Suppressor macrophage treated with lipopolysaccharide for 1 hour (primary cell): ENCODE measurements around the gene RNF225.

ENCODE experiments used
- DNase-seq, 3 donors: peaks; one replicate each; pipeline ENCODE4 v3.0.0-alpha.2; 2020 to 2022

RNF225 gene

GRCh38 chr19:58387338-58388174 is 7.9 kb upstream of the RNF225 start:
- peak in 1 of 3 donors; percentile 15 for DNase-seq

DNA sequence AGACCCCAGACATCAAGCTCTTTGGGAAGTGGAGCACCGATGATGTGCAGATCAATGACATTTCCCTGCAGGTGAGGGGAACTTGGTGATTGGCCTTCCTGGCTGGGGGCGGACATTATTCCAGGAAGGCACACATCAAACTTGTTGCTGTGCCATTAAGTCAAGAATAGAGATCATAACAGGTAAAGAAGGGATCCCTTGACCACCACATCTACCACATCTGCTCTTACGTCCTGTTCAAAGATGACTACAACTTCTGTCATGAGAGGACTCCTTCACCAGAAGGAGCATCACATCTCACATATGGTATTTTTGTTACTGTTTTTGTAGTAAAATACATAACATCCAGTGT is 7.3 kb upstream of the RNF225 start:
- no peak for DNase-seq

DNA sequence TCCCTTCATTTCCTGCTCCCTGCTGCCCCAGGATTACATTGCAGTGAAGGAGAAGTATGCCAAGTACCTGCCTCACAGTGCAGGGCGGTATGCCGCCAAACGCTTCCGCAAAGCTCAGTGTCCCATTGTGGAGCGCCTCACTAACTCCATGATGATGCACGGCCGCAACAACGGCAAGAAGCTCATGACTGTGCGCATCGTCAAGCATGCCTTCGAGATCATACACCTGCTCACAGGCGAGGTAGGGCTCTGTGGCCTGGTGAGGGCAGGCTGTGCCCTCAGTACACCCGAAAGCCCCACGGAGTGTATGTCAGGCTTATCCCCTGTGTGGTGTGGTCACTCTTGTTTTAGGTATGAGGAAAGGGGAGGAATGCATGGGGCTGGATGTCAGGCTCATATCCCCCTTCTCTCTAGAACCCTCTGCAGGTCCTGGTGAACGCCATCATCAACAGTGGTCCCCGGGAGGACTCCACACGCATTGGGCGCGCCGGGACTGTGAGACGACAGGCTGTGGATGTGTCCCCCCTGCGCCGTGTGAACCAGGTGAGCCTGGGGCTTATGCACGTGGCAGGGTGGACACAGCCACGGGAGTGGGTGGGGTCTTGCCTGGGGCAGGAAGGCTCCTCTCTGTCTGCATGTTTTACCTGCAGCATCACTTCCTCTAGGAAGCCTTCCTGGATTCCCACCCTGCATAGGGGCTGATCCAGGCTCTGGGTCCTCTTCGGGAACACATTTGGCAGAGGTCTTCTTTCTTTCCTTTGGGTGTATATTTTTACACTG is 2.3 kb upstream of the RNF225 start:
- peak in 1 of 3 donors; percentile 17 for DNase-seq

DNA sequence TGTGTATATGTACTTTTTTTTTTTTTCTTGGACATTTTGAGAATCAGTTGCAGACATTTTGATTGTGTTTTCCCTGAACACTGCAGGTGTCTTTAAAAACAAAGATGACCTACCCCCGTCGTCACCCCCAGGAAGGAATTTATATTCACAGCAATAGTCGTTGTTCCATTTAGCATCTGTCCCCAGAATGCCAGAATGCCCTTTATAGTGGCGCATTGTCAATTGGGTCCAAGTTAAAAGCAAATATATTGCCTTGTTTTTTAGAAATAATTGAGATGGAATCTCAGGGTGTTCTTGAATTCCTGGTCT is 1.8 kb upstream of the RNF225 start:
- no peak for DNase-seq

DNA sequence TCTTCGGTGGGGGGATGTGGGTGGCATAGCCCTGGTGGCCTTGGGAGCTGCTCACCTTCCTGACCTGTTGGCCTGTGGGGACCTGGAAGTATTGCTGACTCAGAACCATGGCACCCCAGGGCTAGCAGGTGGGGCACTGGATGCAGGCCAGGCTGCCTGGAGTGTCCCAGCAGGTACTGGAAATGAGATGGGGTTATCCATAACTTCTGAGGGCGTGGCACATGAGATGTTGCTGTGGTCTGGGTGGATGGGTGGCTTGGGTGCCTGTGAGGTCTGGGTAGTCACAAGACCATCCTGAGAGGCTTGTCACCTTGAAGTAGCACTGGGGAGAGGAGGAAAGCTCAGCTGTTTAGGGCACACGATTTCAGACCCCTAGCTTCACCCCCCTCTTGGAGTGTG is 636 bp upstream of the RNF225 start:
- DNase-seq: peak in 1 of 3 donors; percentile 10

- peak in 2 of 3 donors; percentile 22 to 31 for DNase-seq
These were observed 647 bp downstream of the RNF225 start for GRCh38 chr19:58395979-58396627.

DNA sequence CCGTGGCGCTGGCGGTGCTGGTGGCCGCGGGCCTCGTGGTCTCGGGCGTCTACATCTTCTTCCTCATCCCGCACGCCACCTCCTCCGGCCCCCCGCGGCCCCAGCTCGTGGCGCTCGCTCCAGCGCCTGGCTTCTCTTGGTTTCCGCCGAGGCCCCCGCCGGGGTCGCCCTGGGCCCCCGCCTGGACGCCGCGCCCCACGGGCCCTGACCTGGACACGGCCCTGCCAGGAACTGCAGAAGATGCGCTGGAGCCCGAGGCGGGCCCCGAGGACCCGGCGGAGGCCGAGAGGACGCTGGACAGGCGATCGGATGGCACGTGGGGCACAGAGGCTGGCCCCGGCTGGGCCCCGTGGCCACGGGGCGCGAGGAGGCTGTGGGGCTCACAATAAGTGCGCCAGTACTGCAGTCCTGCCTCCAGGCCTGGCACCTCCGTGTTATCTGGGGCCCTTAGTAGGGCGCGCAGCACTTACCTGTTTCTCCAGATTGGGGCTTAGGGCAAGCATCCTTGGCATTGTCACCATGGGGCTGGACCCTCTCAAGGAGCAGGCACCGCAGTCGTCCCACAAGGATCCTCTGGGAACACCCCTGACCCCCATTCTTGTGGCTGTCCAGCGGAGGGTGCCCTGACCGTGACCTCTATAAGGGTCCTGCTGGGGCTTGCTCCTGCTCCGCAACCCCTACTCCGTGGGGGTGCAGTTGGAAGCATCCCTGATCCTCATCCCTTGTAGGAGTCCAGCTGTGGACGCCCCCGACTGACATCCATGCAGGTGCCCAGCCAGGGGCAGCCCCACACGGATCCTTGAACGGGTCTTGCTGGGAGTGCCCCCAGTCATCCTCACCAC is 1.5 kb downstream of the RNF225 start:
- DNase-seq: peak in 1 of 3 donors; percentile 18

DNA sequence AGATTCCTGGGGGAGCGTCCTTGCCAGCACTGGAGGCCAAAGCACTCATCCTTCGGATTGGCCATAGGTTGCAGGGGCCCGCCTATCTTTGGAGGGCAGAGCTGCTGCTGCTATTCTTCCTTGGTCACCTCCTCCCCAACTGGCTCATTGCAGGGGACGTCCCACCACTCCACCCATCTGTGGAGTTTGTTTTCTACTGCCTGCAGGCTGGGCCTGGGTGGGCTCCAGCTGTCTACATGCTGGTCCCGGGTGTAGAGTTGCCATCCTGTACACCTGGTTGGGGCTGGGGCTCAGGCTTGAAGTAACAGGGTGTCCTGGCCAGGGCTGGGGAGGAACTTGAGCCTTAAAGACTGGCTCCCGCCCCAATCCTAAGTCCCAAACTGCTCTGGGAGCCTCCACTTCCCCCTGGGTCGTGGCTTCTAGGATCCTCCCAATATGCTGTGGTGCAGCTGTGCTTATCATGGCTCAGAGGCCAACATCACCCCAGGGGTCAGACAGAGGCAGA is 2.1 kb downstream of the RNF225 start:
- peak in 1 of 3 donors; percentile 15 for DNase-seq

DNA sequence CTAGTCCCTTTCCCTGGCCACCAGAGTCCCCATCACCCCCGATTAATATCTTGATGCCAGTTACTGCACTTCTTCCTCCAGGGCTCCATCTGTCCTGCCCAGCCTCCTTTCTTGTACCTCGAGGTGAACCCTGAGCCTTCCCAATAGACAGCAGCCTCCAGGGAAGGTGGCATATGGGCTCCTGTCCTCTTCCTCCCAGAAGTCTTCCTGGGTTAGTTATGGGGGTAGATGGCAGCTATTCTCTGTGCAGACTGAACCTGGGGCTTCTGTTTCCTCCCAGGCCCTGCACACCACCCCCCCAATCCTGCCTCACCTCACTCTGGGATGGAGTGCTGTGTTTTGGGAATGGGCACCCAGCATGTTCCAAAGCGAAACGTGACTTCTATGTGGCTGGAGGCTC is 2.6 kb downstream of the RNF225 start:
- DNase-seq: peak in 1 of 3 donors; percentile 8

GRCh38 chr19:58398545-58398944 is 3.1 kb downstream of the RNF225 start:
- DNase-seq: peak in 1 of 3 donors; percentile 9

DNA sequence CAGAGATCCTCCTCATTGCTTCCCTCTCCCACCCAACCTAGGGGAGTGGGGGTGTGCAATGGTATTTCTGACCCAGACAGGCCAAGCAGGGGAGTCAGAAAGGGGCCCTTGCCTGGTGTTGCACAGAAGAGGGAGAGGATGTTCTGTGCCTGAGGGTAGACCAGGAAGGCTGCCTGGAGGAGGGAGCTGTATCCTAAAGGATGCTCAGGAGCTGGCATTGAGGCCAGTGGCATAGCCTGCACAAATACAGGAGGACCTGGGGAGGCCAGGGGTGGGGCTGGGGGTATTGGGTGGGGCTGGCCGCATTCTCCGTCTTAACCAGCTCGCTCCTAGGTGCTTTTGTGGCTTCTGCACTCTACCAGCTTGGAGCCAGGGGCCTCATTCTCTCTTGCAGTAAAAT is 4.4 kb downstream of the RNF225 start:
- DNase-seq: no peak

GRCh38 chr19:58400316-58400915 is 5.0 kb downstream of the RNF225 start:
- DNase-seq: peak in 1 of 3 donors; percentile 16

DNA sequence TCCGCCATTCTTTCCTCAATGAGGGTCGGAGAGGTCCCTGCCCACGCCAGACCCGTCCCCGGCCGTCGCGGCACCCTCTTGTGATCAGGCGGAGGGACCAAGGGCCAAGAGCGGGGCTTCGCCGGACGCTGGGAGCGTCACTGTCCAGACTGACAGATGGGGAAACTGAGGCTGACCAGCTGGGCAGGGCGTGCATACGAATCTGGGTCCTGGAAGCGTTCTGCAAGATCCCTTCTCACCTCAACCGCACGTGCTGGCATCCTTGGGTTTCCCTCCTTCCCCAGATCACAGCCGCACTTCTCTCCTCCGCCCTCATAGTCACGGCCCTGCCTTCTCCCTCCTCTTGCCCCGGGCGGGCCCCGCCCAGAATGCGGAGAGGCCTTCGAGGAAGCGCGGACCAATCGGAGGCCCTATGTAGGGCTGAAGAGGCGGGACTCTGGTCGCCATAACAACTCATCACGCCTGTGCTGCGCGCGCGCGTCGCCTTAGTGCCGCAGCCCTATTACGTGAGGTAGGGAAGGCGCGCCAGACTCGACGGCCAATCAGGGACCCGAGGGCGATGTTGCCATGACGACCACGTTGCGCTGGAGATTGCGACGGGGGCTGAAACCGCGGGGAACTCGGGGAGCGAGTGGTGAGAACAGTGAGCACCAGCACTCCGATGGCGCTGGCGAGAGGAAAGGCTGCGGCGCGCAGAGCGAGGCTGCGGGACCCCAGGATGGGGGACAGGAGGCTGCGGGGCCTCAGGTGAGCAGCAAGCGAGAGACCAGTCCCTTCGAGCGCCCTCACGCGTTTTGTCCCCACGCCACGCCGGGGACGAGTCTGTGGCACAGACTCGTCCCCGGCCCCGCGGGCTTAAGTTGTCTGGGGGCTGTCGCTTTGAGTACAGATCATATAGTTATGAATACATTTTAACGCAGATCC is 5.7 kb downstream of the RNF225 start:
- DNase-seq: peak; percentile 100

- DNase-seq: no peak
These were observed 6.5 kb downstream of the RNF225 start for GRCh38 chr19:58401840-58402421.

DNA sequence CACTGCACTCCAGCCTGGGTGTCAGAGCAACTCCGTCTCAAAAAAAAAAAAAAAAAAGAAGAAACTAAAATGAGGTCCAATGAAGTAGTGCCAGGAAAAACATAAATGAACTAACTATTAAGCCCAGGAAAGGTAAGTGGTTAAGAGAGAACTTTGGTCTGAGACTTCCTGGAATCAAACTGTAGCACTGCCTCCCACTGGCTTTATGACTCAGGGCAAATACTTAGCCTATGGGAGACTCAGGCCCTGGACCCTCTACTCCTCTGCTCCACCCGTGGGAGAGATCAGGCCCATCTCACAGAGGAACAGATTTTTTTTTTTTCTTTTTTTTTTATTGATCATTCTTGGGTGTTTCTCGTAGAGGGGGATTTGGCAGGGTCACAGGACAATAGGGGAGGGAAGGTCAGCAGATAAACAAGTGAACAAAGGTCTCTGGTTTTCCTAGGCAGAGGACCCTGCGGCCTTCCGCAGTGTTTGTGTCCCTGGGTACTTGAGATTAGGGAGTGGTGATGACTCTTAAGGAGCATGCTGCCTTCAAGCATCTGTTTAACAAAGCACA is 8.5 kb downstream of the RNF225 start:
- peak in 1 of 3 donors; percentile 28 for DNase-seq

DNA sequence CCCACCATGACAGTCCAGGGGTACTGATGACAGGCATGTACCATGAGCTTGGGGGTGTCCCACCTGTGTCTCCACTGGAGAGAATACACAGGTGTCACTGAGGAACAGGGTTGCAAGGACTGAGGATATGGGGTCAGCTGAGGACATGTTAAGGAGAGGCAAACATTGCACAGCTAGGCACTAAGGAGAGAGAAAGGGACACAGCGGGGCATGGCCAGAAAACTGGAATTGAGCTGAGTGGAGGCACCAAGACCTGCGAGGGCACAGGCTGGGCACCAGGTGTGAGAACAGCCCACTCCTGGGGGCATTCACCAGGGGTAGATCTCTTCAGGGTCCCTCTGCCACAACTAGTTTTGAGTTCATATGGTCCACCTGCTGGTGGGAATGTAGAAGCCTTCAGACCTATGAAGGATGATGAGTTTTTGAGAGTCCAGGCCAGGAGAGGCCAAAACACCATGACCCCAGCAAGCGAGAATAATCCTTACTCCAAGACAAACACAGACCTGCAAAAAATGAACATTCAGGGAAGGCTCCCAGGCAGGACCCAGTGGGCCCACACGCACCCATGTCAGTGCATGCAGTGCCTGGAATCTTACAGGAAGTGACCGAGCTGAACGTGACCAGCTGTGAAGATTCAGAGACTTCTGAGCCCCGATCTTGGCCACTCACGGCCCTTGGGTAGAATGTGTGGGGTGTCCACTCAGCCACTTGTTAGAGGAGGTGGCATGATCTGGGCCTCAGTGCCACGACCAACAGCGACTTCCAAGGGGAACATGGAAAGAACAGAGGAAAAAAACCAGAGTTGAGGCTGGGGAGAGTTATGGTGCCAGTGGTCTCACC is 11.6 kb downstream of the RNF225 start:
- DNase-seq: peak in 2 of 3 donors; percentile 21 to 27

GRCh38 chr19:58407658-58408151 is 12.2 kb downstream of the RNF225 start:
- peak in 1 of 3 donors; percentile 14 for DNase-seq

DNA sequence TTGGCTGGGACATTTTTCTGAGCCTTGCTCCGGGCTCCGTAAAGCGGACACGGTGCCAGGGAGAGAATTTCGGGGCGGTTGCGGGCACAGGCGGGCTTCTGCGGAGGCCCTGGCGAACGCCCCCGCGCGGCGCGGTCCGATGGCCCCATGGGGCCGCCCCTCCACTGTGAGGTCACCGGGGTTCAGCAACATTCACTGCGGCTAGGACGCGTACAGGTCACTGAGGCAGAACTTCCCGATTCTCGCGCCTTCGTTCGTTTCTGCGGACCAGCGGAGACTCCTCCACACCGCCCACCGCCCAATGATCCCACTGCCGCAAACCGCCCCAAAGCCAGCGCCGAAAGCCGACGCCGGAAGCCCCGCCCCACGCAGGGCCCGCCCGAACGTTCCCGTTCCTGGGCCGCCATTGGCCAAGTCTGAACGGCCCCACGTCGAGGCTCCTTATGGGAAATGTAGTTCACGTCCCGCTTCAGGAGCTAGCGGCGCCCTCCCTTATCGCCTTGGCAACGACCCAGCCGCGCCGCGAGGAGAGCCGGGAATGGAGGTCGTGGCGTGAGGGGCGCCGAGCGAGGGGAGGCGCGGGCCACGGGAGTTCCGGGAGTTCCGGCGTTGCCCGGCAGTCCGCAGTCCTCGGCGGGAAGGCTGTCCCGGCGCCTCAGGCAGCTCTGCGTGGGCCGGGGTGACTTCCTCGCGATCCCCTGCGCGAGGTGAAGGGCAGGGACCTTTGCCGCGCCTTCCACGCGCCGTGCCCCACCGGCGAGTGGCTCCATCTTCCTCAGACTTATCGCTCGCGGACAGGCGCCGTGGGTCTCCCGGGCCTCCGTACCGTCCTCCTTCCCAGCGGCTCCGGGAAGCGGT is 12.9 kb downstream of the RNF225 start, which contains the start of gene ZNF584:
Gene ZNF584, plus strand, starts transcription at position 498 of the 858 bp plus-strand sequence. CDS start 499 bp downstream, outside the sequence.
- peak; percentile 96 to 98 (median 98) for DNase-seq
